Body of pancreas (tissue), 4 donors: Measurements from ENCODE around the gene ZNF611.

Experiments
- POLR2A ChIP-seq, 3 donors: fragments of 450-650 bp; IDR thresholded peaks; one replicate each; pipeline ENCODE4 v1.6.1; 2016; ENCODE audit warnings: antibody characterized with exemption in 3 of 3, mild to moderate bottlenecking in 2 of 3
- TF ChIP-seq, protein P1 (sequence below), 7 experiments: fragments of 450-650 bp in 4 of 7; fragments of 200-600 bp in 3 of 7; sonication (generic) in 3 of 7; IDR thresholded peaks; one replicate each; pipeline ENCODE4 v1.5.1; 2016 to 2019; ENCODE audit warnings: antibody characterized with exemption in 7 of 7

DNA sequence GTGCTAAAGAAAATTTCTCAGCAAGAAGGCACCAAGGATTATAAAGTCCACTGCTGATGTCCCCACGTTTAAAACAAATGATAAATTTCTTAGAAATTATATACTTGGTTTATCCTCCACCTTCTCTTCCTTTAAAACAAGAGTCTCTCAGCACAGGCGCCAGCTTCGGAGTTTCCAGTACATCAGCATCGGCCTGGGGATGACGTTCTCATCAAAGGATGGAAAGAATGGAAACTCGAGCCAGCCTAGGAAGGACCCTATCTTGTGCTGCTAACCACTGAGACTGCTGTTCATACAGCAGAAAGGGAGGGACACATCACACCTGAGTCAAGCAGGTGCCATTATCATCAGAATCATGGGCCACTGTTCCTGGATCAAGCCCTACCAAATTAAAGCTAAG lies 66.9 kb downstream of the ZNF611 start:
- TF ChIP-seq, protein P1, sequence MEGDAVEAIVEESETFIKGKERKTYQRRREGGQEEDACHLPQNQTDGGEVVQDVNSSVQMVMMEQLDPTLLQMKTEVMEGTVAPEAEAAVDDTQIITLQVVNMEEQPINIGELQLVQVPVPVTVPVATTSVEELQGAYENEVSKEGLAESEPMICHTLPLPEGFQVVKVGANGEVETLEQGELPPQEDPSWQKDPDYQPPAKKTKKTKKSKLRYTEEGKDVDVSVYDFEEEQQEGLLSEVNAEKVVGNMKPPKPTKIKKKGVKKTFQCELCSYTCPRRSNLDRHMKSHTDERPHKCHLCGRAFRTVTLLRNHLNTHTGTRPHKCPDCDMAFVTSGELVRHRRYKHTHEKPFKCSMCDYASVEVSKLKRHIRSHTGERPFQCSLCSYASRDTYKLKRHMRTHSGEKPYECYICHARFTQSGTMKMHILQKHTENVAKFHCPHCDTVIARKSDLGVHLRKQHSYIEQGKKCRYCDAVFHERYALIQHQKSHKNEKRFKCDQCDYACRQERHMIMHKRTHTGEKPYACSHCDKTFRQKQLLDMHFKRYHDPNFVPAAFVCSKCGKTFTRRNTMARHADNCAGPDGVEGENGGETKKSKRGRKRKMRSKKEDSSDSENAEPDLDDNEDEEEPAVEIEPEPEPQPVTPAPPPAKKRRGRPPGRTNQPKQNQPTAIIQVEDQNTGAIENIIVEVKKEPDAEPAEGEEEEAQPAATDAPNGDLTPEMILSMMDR (IDR thresholded peaks at IDR 0.05): no peak
- TF ChIP-seq POLR2A (IDR thresholded peaks at IDR 0.05): no peak
